Measurements from ENCODE around the gene CDKN1C.

DNA sequence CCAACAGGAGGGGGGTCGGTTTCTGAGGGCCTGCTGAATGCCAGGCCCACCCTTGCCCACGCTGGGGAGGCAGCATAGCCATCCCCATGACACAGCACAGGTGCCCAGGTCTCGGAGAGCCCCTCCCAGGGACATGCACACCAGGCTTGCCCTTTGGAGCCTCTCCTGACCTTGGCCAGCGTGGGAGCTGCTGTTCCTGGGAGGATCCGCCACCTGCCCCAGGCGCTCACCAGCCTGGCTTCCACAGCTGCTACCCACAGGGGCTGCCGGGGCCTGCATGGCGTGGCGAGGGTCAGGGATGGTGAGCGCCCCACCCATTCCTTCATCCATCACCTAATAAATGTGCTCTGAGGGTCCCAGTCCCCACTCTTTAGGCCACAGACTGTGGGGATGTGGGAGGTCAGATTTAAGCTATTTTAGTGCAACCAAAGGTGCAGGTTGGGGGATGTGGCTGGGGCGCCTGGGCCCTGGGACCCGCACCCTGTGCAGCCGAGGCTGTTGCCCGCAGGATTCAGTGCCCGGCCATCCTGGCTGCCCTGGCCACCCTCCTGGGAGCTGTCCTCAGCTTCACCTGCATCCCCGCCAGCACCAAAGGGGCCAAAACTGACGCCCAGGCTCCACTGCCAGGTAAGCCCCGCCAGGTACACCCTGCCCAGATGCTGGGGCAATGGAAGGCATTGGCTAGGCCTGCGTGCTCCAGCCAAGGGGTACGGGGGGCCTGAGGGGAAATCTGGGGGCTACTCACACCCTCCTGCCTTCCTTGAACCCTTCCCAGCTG is 30.7 kb upstream of the CDKN1C start:
- TF ChIP-seq, protein P1, sequence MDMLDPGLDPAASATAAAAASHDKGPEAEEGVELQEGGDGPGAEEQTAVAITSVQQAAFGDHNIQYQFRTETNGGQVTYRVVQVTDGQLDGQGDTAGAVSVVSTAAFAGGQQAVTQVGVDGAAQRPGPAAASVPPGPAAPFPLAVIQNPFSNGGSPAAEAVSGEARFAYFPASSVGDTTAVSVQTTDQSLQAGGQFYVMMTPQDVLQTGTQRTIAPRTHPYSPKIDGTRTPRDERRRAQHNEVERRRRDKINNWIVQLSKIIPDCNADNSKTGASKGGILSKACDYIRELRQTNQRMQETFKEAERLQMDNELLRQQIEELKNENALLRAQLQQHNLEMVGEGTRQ (IDR thresholded peaks at IDR 0.05; ENCODE audit: borderline replicate concordance, low read depth, low read length) = no peak
- TF ChIP-seq, protein P2, sequence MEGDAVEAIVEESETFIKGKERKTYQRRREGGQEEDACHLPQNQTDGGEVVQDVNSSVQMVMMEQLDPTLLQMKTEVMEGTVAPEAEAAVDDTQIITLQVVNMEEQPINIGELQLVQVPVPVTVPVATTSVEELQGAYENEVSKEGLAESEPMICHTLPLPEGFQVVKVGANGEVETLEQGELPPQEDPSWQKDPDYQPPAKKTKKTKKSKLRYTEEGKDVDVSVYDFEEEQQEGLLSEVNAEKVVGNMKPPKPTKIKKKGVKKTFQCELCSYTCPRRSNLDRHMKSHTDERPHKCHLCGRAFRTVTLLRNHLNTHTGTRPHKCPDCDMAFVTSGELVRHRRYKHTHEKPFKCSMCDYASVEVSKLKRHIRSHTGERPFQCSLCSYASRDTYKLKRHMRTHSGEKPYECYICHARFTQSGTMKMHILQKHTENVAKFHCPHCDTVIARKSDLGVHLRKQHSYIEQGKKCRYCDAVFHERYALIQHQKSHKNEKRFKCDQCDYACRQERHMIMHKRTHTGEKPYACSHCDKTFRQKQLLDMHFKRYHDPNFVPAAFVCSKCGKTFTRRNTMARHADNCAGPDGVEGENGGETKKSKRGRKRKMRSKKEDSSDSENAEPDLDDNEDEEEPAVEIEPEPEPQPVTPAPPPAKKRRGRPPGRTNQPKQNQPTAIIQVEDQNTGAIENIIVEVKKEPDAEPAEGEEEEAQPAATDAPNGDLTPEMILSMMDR (IDR thresholded peaks at IDR 0.05) = no peak
- no peak for TF ChIP-seq POLR2AphosphoS5 (IDR thresholded peaks at IDR 0.05; ENCODE audit: low read depth, low read length)
- TF ChIP-seq GATA2 (CRISPR knock-in tag; IDR thresholded peaks at IDR 0.05) = no peak
- TF ChIP-seq CHD2 (IDR thresholded peaks at IDR 0.05; ENCODE audit: low read length, partially characterized antibody) = no peak
- no peak for TF ChIP-seq TEAD4 (IDR thresholded peaks at IDR 0.05; ENCODE audit: borderline replicate concordance, insufficient read depth)
- TF ChIP-seq EP300 (IDR thresholded peaks at IDR 0.05; ENCODE audit: borderline replicate concordance in 1 of 2, low read depth in 1 of 2, low read length in 1 of 2) = no peak
- no peak for TF ChIP-seq MXI1 (IDR thresholded peaks at IDR 0.05; ENCODE audit: low read depth, low read length)
- TF ChIP-seq TCF12 (IDR thresholded peaks at IDR 0.05) = no peak

All from SK-N-SH (cell line).